GM23338 (cell line): ENCODE results near the gene ANKFN1. TPM values are rescaled to one million over a fixed set of nuclear protein-coding genes. Genes with fewer than 3 reads are reported as not detected.

Experiments used
- ATAC-seq: fragments of 200-7000 bp; cut with Tn5 transposase; 3 replicates; pipeline ENCODE4 v1.9.1; 2020
- DNase-seq: peaks from one replicate; pipeline ENCODE4 v3.0.0-alpha.2; 2015; ENCODE audit warnings: low spot score
- H2AFZ ChIP-seq: fragments of 200-600 bp; sonication (generic); 2 replicates; pipeline ENCODE4 v1.8.0; 2016; ENCODE audit warnings: antibody characterized with exemption, mild to moderate bottlenecking, moderate library complexity
- H3F3A ChIP-seq: fragments of 200-600 bp; sonication (generic); replicated peaks from 2 replicates; pipeline ENCODE4 v1.8.0; 2017; ENCODE audit warnings: antibody characterized with exemption, mixed run types, low read depth
- H3K27ac ChIP-seq: fragments of 200-600 bp; sonication (generic); 2 replicates; pipeline ENCODE4 v1.6.1; 2016; ENCODE audit warnings: low read depth
- H3K27me3 ChIP-seq: fragments of 200-600 bp; sonication (generic); 2 replicates; pipeline ENCODE4 v1.8.0; 2016; ENCODE audit warnings: mild to moderate bottlenecking, mixed run types, moderate library complexity; ENCODE audit not compliant: insufficient read depth
- H3K36me3 ChIP-seq: fragments of 200-600 bp; sonication (generic); 2 replicates; pipeline ENCODE4 v1.8.0; 2016; ENCODE audit warnings: mild to moderate bottlenecking; ENCODE audit not compliant: insufficient read depth
- H3K4me1 ChIP-seq: fragments of 200-600 bp; sonication (generic); 2 replicates; pipeline ENCODE4 v1.8.0; 2016; ENCODE audit warnings: mild to moderate bottlenecking, moderate library complexity; ENCODE audit not compliant: insufficient read depth
- H3K4me2 ChIP-seq: fragments of 200-600 bp; sonication (generic); 2 replicates; pipeline ENCODE4 v1.7.1; 2017; ENCODE audit warnings: mixed run types
- H3K4me3 ChIP-seq: fragments of 200-600 bp; sonication (generic); 2 replicates; pipeline ENCODE4 v1.6.1; 2016; ENCODE audit warnings: mixed run types
- H3K79me2 ChIP-seq: fragments of 200-600 bp; sonication (generic); replicated peaks from 2 replicates; pipeline ENCODE4 v1.8.0; 2017; ENCODE audit warnings: mild to moderate bottlenecking; ENCODE audit not compliant: insufficient read depth
- H3K9me2 ChIP-seq: fragments of 200-600 bp; sonication (generic); 2 replicates; pipeline ENCODE4 v1.8.0; 2017; ENCODE audit not compliant: insufficient read depth
- H4K20me1 ChIP-seq: fragments of 200-600 bp; sonication (generic); replicated peaks from 2 replicates; pipeline ENCODE4 v1.8.0; 2017; ENCODE audit warnings: mild to moderate bottlenecking; ENCODE audit not compliant: insufficient read depth
- H3K27ac Mint-ChIP-seq: 2 replicates; pipeline ENCODE4 v1.8.0; 2020; ENCODE audit warnings: inconsistent platforms, mild to moderate bottlenecking, moderate library complexity, mixed read lengths
- H3K27me3 Mint-ChIP-seq: 3 replicates; pipeline ENCODE4 v1.8.0; 2022; ENCODE audit warnings: low read depth, mild to moderate bottlenecking, moderate library complexity, mixed read lengths, inconsistent platforms; ENCODE audit not compliant: insufficient read depth, poor library complexity
- H3K36me3 Mint-ChIP-seq: 3 replicates; pipeline ENCODE4 v1.8.0; 2021; ENCODE audit warnings: low read depth, mild to moderate bottlenecking, inconsistent platforms, moderate library complexity, mixed read lengths
- H3K4me1 Mint-ChIP-seq: 3 replicates; pipeline ENCODE4 v1.8.0; 2020; ENCODE audit warnings: mild to moderate bottlenecking, inconsistent platforms, mixed read lengths
- H3K4me3 Mint-ChIP-seq: 3 replicates; pipeline ENCODE4 v1.8.0; 2021; ENCODE audit warnings: moderate library complexity, mild to moderate bottlenecking, inconsistent platforms, mixed read lengths
- H3K9me3 Mint-ChIP-seq: 3 replicates; pipeline ENCODE4 v1.8.0; 2020; ENCODE audit warnings: moderate library complexity, mild to moderate bottlenecking, inconsistent platforms, mixed read lengths
- EZH2 ChIP-seq: fragments of 200-600 bp; sonication (generic); IDR thresholded peaks from one replicate; pipeline ENCODE4 v1.8.0; 2017; ENCODE audit warnings: antibody characterized with exemption, mild to moderate bottlenecking, low read depth; ENCODE audit not compliant: unreplicated experiment
- EZH2phosphoT487 ChIP-seq: fragments of 200-600 bp; sonication (generic); IDR thresholded peaks from one replicate; pipeline ENCODE4 v1.8.1; 2018; ENCODE audit warnings: antibody characterized with exemption; ENCODE audit not compliant: unreplicated experiment
- NANOG ChIP-seq: IDR thresholded peaks from 2 replicates; pipeline ENCODE4 v1.6.1; 2016; ENCODE audit warnings: antibody characterized with exemption, borderline replicate concordance
- POLR2AphosphoS5 ChIP-seq: IDR thresholded peaks from 2 replicates; pipeline ENCODE4 v1.6.1; 2016; ENCODE audit warnings: antibody characterized with exemption, low read depth
- STAT1 ChIP-seq: IDR thresholded peaks from one replicate; pipeline ENCODE4 v1.6.1; 2016; ENCODE audit warnings: antibody characterized with exemption; ENCODE audit not compliant: unreplicated experiment
- ZNF331 ChIP-seq: fragments of 250-450 bp; sonication (Bioruptor Pico); IDR thresholded peaks from 2 replicates; pipeline ENCODE4 v1.5.0; 2020; ENCODE audit warnings: low read depth, mild to moderate bottlenecking, moderate library complexity
- ZNF462 ChIP-seq: fragments of 250-450 bp; sonication (Bioruptor Pico); IDR thresholded peaks from 2 replicates; pipeline ENCODE4 v1.5.0; 2020; ENCODE audit warnings: mild to moderate bottlenecking, moderate library complexity
- polyA plus RNA-seq: library from polyadenylated mRNA; unstranded; fragments of >200 nt; fragmentation: Nextera tagmentation; extraction: Ambion mirVana; gene quantifications from 2 replicates; pipeline ENCODE4 v1.2.1, GENCODE V29; 2016
- total RNA-seq: library from RNA; depleted of rRNA; stranded (reverse); fragments of >200 nt; shearing (Covaris generic); gene quantifications from 2 replicates; pipeline ENCODE4 v1.2.3, GENCODE V29; 2014
- TF ChIP-seq, protein P1 (sequence below): IDR thresholded peaks from 2 replicates; pipeline ENCODE4 v1.6.1; 2016; ENCODE audit warnings: antibody characterized with exemption

The ANKFN1 gene
- total and polyA plus RNA-seq, 2 experiments from 2014 or later, result not detected

GRCh38 chr17:56468840-56469239, 315.6 kb downstream of the ANKFN1 start (continued):
- TF ChIP-seq ZNF462 (CRISPR knock-in tag) (no peak), EZH2 (no peak)
- TF ChIP-seq, protein P1, sequence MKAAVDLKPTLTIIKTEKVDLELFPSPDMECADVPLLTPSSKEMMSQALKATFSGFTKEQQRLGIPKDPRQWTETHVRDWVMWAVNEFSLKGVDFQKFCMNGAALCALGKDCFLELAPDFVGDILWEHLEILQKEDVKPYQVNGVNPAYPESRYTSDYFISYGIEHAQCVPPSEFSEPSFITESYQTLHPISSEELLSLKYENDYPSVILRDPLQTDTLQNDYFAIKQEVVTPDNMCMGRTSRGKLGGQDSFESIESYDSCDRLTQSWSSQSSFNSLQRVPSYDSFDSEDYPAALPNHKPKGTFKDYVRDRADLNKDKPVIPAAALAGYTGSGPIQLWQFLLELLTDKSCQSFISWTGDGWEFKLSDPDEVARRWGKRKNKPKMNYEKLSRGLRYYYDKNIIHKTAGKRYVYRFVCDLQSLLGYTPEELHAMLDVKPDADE, result no peak

DNA sequence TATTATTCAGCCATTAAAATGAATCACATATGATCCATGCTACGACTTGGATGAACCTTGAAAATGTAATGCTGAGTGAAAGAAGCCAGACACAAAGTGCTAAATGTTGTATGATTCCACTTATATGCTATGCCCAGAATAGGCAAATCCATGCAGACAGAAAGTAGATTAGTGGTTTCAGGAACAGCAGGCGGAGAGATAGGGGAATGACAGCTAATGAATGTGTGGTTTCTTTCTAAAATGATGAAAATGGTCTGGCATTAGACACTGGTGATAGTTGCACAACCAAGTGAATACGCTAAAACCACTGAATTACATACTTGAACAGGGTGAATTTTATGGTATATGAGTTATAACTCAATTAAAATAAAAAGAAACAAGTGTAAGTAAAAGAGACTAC, 318.4 kb downstream of the ANKFN1 start:
- Mint-ChIP-seq H3K27me3 (peaks cover 1% of the 10 kb centered on the region), H3K4me1 (no peaks in the 10 kb centered on the region; the same call in 2 of the 3 replicates), H3K36me3 (0 out of 3 replicates have a peak, but pooled peaks cover 6% of the 10 kb centered on the region), H3K27ac (no peak overlapping the region), H3K9me3 (peaks cover 8% of the 10 kb centered on the region), H3K4me3 (no peak overlapping the region)
- H3K79me2 ChIP-seq, result no peaks in the 10 kb centered on the region
- H3K4me3 ChIP-seq, result no peak overlapping the region
- H3K4me2 ChIP-seq, result no peak overlapping the region
- DNase-seq (no peak), ATAC-seq (no peak)
- H3K4me1 ChIP-seq, result no peaks in the 10 kb centered on the region
- H3K27ac ChIP-seq, result no peak overlapping the region
- no peaks in the 10 kb centered on the region for H4K20me1 ChIP-seq
- H3K9me2 ChIP-seq, result peaks cover 9% of the 10 kb centered on the region
- no peaks in the 10 kb centered on the region for H3K36me3 ChIP-seq
- no peak overlapping the region for H2AFZ ChIP-seq
- H3F3A ChIP-seq, result no peaks in the 10 kb centered on the region
- H3K27me3 ChIP-seq, result no peaks in the 10 kb centered on the region
- TF ChIP-seq POLR2AphosphoS5 (no peak), NANOG (no peak), ZNF462 (CRISPR knock-in tag) (no peak), STAT1 (no peak), ZNF331 (CRISPR knock-in tag) (no peak), EZH2phosphoT487 (no peak)
